HG03066 (cell line): ENCODE results near the gene TRIM67.

Source experiments
- ATAC-seq: cut with Tn5 transposase; IDR thresholded peaks from one replicate; pipeline ENCODE4 v1.9.1; 2021; ENCODE audit warnings: low read depth; ENCODE audit not compliant: unreplicated experiment

The TRIM67 gene

DNA sequence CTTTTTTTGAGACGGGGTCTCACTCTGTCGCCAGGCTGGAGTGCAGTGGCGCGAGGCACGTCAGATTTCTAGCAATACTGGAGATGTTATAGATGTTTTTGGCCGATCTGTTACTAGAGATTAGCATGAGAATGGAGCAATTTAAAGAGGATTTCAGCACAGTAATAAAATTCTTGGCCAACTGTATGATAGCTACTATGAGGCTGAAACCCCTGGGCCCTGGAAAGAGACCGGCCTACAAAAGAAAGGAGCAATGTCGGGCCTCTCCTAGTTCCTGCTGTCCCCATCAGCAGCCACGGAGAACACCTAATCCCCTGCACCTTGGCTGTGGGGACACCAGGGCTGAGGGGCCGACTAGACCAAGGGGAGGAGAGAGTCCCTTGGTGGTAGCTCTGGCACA lies 69.7 kb downstream of the TRIM67 start:
- no peak for ATAC-seq

DNA sequence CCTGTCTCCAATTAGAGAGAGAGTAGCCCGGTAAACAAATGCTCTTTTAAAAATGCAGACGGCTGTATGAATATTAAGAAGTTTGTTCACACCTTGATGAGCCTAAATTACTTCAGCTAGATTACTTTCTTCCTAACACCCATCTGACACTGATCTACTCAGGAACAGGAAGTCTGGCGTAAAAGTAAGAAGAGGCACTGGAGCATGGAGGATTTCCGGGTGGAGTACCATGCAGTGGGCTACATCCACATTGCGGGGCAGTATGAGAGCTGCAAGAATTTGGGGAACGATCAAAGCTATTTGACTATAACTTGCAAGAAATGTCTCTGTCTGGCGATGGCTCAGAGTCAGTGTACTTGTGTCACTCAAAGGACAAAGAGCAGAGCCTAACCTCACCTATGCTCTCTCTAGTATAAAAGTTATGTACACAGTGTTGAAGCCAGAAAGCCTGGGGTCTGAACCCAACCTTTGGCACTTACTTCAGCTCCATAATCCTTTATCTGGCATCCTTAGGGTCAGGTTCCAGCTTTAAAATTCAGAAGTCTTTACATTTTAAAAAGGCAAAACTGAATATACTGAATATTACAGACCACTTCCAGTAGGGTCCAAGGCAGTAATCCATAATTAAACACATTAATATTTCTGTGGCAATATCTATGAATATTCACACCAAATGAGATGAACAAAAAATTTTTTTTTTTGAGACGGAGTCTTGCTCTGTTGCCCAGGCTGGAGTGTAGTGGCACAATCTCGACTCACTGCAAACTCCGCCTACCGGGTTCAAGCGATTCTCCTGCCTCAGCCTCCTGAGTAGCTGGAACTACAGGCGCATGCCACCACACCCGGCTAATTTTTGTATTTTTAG lies 71.2 kb downstream of the TRIM67 start:
- peak; percentile 70 for ATAC-seq

DNA sequence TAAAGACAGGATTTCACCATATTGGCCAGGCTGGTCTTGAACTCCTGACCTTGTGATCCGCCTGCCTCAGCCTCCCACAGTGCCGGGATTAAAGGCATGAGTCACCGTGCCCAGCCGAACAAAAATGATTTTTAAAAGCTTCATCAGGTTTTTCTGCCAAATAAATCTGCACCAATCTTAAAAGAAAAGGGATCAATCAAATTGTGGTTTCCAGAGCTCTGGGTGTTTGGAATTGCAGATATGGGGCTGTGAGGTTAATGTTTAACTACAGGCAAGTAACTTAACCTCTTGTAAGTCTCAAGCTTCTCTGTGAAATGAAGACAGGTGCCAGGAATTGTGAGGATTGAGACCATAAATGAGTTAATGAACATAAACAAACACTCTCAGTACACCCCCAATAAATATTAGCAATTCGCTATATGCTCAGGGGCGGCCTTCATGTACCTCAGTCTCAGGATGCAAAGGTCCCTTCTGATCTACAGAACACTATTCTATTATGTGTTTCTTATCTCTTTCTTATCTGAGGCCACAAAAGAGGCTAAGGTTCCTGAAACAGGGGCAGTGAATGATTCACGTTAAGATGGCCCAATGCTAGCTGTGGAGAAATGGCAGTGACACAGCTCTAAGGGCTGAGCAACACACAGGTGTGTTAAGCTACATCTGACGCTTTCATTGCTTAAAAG lies 72.0 kb downstream of the TRIM67 start:
- no peak for ATAC-seq

DNA sequence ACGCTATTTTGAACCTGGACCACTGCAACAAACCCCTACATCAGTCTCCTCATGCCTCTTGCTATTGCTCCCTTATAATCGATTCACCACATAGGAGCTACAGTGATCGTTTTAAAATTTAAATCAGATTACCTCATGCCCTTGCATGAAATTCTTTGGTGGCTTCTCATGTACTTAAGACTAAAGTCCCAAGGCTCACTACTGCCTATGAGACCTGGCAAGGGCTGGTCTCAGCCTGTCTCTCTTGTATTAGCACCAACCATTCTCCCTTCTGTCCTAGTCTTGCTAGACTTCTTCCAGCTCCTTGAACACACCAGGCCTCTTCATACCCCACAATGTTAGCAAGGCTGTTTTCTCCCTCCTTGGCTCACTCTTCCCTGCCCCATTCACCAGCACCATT lies 72.6 kb downstream of the TRIM67 start:
- ATAC-seq = no peak

DNA sequence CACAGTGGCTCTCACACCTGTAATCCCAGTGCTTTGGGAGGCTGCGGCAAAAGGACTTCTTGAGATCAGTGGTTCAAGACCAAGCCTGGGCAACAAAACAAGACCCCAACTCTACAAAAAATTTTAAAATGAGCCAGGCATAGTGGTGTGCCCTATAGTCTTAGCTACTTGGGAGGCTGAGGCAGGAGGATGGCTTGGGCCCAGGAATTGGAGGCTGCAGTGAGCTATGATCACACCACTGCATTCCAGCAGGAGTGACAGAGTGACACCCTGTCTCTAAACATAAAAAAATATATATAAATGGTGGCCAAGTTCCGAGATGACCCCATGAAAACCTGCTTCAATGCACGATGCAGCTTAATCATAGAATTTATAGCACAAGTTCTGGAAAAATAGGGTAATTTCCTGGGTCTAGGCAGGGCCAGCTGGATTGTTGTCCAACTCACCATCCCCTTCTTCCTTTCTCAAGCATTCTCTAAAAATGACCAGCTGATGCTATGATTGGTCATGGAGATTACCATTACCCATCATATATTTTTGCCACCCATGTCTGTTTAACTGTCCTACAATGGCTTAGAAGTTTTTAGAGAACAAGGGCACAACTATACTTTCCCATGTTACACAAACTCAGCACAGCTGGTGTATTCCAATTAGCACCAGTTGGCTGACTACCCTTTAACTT lies 73.8 kb downstream of the TRIM67 start:
- ATAC-seq = no peak

DNA sequence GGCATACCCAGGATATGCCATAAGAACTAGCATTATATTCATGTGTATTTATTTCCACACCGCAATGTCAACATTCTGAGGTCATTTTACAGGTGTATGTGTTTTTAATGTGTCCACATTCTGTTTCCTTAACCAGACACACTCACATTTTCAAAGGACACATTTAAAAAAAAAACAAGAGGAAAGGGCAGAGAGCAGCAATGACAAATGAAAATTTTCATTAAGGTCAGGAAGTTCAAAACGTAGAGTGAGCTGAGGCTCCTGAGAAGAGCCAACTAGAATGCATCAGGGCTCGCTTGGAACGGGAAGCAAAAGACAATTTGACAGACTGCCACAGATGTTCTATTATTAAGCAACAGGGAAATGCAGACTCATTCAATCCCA lies 74.3 kb downstream of the TRIM67 start:
- ATAC-seq = no peak

DNA sequence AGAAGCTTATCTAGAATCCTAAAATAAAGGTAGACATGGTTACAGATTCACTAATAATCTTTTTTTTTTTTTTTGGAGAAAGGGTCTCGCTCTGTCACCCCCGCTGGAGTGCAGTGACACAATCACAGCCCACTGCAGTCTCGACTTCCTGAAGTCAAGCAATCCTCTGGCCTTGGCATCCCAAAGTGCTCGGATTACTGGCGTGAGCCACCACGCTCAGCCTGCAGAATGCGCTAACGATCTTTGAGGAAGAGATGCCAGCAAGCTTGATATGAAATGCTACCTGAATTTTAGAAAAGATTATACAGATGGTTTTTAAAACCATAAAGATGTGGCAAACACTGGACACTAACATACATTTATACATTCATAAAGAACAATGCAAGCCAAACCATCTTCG lies 75.1 kb downstream of the TRIM67 start:
- no peak for ATAC-seq

DNA sequence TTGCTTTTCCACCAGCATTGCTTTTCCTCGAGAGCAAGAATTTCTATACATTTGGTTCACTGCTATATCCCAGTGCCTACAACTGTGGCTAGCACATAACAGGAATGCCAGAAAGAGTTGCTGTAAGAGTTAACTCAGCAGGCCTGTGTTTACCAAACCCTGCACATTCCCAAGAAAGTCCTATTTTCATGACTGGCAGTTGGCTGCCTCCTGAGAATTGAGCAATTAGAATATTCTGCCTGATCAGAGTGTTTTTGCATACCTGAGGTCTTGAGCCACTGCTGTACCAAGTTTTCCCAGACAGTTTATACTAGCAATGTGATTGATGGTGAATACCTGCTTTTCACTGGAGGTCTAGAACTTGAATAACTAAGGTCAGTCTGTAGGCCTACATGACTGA lies 76.4 kb downstream of the TRIM67 start:
- no peak for ATAC-seq

DNA sequence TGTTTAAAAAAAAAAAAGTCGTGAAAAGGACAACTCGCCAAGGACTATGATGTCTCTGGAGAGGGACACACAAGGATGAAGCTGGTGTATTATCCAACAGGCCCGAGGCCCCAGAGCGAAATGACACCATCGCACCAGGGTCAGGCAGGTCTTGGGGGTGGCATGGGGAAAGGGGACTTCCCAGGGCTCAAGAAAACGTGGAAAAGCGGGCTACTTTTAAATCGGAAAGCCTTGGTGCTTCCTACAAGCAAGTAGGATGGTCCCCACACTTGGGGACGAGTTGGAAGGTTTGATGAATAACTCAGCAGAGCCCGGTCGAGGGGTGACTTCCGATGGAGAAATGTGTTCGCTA lies 78.6 kb downstream of the TRIM67 start:
- ATAC-seq = no peak

DNA sequence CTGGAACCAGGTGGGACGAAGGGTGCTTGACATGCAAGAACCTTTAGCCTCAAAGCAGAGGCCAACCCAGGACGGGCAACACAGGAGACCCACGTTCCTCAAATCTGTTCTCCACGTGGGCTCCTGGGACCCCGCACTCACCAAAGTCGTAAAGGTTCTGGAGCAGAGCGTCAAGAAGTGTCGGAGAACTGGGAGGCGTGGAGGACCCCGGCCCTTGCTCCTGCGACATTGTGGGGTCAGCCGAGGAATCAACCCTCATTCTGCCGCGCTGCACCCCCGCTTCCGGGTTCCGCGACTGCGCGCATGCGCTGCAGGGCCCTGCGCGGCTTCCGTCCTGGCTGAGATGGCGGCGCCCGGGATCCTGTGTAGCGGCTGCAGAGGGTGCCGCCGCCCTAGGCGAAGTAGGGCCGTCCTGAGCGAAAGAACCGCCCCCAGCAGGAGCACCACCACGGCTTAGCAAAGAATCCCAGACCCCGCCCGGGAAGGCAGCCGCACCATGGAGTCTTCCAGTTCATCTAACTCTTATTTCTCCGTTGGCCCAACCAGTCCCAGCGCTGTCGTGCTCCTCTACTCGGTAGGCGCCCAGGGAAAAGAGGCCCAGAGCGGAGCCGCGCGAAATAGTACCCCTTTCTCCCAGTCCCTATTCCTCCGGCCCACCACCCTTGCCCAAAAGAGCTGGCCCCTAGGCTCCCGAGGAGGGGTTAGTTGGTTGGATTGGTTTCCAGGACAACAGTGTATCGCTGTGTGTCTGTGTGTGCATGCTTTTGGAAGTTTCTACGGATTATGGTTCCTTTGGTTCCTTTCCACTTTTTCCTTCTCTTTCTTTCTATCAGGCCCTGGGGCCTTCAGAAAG lies 79.3 kb downstream of the TRIM67 start, which contains the start of gene GNPAT:
Gene GNPAT (plus strand): TSS at position 330 of the 853 bp plus-strand sequence. CDS start 167 bp downstream, at position 497.
- ATAC-seq = peak; percentile 96

DNA sequence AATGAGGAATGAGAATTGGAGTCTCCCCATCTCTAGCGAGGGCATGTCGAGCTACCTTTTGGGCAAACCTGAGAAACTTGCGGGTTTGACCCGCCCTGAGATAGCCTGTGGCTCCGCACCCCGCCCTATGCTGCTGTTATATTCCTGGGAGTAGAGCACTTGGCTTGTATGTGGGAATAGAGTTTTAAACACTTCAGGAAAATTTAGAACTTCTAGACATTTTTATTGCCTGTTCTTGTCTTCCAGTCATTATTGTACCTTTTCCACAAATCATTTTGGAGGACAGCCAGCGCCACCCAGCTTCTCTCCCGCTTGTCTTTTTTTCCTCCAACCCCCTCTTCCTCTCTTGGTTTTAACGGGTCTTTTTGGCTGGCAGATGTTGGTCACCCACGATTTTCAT lies 79.9 kb downstream of the TRIM67 start:
- peak; percentile 8 for ATAC-seq

DNA sequence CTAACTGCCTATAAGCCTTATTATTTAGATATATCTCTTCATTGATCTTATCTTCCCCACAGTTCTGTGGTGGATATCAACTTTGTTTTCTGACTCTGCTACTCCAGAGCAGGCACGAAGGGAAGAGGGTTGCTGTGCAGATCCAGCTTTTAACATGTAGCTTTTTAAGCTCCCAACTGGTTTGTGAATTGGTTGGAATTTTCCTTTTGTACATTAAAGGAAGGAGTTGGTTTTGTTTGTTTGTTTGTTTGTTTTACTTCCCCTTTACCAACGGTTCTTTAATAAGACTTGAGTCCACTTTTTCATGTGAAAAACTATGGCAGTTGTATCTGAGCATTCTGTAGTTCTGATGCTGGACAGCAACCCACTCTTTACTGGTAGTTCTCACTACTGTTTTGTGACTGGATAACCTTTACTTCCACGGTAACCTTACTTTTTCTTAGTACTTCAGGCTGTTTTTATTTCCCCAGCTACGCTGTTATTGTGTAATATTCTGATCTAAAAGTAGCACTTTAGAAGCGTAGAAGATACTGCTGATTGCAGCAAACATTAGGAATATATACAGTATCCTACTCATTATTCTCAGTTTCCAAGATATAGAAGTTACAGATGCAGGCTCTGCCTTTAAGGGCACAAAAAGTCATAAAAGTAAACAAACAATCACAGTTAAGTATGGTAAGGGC lies 80.8 kb downstream of the TRIM67 start:
- no peak for ATAC-seq

DNA sequence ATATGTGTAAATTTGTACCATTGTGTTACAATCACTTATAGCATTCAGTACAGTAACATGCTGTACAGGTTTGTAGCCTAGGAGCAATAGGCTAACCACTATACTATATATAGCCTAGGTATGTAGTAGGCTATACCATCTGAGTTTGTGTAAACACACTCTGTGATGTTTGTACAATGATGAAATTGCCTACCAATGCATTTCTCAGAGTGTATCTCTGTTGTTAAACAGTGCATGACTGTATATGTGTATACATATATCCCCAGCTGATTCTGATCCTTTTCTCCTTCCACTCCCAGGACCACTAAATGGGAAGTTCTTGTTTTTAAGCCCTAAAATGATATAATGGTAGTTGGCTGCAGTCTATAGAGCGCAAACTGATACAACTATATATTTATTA lies 86.9 kb downstream of the TRIM67 start:
- ATAC-seq = no peak

DNA sequence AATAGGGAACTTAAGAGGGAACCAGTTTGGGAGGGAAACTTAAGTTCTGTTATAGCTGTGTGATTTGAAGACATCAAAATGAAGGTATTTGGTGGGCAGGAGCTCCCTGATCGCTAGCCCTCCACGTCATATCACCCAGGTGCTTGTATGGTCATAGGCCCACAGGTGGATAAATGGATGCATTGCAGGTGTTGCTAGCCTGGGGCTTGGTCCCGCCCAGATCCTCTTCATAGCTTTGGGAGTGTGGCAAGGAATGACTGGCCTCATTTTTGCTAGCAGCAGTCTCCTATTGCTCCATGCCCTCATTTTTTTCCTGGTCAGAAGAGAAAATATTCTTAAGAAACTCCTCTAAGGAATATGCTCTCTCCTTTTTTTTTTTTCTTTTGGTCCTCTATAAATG lies 90.5 kb downstream of the TRIM67 start:
- ATAC-seq = no peak

DNA sequence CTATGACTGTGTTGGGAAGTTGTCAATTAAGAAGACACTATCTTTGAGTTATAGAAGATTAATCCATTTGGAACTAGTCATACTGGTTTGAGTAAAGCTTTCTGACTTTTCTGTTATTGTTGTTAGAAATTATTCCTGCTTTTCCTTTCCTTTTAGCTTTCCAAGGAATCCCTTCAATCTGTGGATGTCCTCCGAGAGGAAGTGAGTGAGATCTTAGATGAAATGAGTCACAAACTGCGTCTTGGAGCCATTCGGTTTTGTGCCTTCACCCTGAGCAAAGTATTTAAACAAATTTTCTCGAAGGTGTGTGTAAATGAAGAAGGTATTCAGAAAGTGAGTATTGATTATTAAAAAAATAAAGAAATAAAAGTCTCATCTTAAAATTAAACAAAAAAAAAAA lies 98.5 kb downstream of the TRIM67 start:
- ATAC-seq = no peak

DNA sequence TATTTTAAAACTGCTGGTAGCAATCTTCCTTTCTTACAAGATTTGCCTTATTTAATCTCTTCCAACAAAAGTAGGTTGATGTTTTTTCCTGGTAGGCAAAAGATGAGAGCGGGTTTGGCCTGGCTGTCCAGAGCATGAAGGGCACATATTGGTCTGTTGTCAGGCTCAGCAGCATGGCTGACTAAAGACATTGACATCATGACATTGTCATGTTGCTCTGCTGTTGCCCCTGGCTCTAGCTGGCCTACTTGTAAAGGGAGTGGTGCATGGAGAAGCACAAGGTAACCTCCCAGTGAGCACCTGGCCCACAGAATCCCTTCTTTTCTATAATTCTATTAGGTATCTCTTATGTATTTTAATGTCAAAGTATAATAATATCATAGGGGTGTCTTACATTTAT lies 102.8 kb downstream of the TRIM67 start:
- no peak for ATAC-seq

DNA sequence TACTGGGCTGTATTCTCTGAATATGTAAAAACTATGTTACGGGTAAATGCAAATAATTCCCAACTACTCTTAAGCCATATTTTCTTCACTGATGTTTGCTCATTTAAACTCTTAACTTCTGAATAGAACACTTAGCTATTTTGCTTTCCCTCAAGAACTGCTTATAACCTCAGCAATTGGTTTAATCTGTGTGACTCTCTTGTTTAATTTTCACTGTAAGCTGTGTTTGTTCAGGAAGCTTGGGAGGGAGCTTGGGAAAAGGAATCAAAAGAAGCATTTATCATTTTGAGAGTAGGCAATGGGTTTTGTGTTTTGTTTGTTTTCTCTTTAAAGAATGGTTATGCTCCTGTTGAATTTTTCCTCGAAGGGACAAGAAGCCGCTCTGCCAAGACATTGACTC lies 103.5 kb downstream of the TRIM67 start:
- ATAC-seq = no peak

DNA sequence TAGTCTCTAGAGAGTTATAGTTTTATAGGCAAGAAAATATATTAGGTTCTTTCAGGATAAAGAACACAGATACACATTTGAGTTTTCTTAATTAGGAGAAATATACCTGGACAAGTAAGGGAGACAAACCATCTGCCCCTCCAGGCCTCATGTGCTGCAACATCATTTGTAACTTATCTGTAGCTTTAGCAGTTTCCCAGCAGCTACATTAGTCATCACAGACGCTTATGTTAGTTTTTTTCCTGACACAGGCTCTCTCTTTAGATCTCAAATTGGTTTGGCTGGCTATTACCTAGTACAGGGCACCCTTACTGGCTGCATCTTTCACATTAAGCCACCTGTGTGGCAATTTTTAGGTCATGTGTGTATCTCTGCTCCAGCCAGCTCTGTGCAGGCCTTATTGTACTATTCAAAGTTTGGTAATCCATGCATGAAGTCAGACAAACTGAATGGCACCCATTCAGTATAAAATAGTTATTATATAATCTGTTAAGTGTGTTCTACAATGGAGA lies 105.0 kb downstream of the TRIM67 start:
- no peak for ATAC-seq
